GM21737 (cell line): ENCODE data around the gene MEIS1.
"Not testable (repeated sequence)": the region's sequence is repeated elsewhere in the genome, so short reads cannot be mapped to it uniquely, and the experiment has no call there.

Experiments
- ATAC-seq: cut with Tn5 transposase; IDR thresholded peaks from one replicate; pipeline ENCODE4 v1.9.1; 2021; ENCODE audit warnings: mild to moderate bottlenecking, moderate library complexity; ENCODE audit not compliant: unreplicated experiment

MEIS1 gene

DNA sequence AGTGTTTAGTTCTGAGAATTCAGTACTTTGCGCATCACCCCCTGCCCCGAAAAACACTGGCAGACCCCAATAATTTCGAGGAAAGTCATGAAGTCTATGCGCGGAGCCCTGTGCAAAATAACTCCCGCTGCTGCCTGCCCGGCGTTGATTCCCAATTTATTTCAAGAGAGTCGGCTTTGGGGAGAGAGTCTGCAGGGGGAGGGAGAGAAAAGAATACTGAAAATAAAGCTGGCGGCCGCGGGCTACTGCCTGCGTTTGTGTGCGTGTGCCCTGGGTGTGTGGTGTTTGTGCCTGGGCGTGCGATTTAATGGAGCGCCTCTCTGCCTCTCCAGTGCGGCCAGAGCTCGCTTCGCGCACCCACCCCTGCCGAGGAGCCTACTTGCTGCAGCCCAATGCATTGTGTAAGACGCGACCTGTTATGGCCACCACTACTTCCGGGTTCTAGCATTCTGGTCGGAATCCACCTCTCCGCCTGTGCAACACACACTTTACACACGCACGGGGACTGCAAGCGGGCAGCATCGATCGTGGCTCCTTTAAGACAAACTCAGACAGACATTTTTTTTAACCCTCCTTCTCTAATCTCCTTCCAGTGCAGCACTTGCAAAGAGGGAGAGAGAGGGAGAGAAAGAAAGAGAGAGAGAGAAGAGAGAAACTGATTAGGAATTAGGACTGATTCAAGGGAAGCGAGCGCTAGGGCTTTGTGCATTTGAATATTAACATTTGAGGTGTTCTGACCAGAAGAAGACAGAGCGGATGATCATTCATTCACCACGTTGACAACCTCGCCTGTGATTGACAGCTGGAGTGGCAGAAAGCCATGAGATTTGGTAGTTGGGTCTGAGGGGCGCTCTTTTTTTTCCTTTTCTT lies at the start of gene MEIS1:
TSS of gene MEIS1 (plus strand) at position 447 of the 870 bp plus-strand sequence. CDS start 732 bp downstream, outside the sequence.
- ATAC-seq: no peak

DNA sequence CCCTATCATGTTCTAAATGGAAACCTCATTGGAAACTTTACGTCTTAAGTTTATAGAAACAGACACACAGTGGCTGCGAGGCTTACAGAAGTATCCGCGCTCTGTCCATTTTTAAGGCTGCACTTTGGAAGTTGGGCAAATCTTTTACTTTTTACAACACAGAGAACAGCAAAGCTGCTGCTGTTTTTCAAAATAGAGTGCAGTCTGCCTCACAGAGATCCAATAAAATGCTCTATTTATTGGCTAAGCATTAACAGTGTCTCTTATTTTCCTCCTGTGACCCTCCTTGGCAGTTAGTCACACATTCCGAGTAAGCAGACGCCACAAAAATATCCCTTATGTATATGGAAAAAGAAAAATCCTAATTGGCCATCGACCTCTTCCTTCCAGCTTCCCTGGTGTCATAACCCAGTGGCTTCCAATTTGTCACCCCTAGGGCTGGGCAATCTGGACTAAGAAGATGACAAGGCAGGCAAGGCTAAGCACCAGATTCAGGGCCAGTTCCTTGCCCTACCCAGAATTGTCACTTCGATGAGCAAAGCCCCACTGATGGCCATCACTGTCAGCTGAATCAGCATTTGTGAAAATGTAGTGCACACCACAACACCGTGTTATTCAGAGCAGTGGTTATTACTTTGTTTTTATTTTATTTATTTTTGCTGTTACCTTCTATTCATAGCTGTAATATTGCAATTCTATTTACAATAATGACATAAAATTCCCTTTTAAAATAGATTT lies 47.7 kb upstream of the MEIS1 start:
- no peak for ATAC-seq

DNA sequence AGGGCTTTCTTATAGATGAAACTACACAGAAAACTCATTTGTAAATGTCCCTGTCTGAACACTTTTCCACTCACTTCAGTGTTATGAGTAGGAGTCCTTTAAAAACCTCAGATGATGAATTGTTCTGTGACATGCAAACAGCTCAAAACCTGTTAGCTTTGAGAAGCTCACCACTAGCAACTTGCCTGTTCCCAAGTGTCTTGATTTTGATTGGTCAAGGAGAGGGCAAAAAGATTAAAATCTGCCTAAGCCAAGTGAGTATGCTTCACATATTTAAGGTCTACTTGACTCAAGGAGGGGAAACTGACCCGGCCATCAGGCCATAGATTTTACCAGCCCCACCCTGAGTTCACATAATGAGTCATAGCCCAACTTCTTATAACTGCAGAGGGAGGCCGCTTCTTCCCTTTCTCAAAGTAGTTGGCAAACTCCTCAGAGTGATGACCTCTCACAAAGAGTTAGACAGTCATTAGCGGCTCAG lies 45.2 kb upstream of the MEIS1 start:
- no peak for ATAC-seq

- no peak for ATAC-seq
Observed at GRCh38 chr2:66390152-66390551, 44.8 kb upstream of the MEIS1 start.

DNA sequence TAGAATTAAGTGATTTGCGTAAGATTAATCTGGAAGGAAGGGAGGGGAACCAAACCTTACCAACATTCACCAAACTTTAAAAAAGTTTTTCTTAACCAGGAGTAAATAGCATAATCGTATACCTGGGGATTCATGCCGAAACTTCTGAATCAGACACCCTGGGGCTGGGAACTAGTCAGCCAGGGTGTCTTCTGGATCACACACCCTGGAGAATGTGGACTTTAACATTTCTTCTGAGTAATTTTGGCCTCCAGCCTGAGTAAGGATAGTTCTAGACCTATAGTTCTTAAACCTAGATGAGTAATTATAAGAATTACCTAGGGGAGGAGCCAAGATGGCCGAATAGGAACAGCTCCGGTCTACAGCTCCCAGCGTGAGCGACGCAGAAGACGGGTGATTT lies 44.1 kb upstream of the MEIS1 start:
- ATAC-seq: no peak

GRCh38 chr2:66391240-66391639 lies 43.7 kb upstream of the MEIS1 start:
- not testable (repeated sequence) for ATAC-seq

- ATAC-seq: no peak
Observed at GRCh38 chr2:66405473-66405872, 29.5 kb upstream of the MEIS1 start.

DNA sequence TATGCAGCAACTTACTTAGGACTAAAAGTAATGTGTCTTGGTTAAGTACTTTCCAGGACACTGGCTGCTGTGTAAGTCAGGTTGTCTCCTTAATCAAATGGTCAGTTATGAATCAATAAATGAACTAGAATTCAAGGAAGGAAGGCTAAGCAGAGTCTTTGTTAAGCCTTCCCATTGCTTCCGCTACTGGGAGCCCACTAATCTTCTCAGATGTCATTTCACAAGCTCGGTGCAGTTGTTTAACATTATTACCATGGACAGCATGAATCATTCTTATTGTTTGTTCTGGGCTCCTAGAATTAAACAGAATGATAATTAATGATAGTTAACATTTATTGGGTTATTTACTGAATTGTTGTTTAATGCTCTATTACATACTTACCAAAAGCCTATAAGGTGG lies 26.0 kb upstream of the MEIS1 start:
- ATAC-seq: no peak

DNA sequence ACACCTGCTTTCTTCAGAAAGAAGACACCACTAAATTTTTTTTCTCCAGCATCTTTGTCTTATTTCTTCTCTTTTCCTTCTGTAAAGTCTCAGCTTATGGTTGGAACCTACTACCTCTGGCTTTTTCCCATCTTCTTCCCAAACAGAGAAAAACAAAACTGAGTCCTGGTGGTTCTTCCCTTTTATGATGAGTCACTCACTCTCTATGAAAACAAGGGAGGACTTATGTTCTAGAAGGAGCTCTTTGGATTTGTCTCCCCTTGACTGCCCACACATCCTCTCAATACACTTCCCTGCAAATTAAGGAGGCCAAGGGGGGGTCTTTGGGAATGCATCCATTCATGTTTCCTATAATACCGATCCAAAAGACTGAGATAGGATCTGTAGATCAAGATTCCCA lies 22.1 kb upstream of the MEIS1 start:
- ATAC-seq: no peak

- no peak for ATAC-seq
Observed at GRCh38 chr2:66414896-66415295, 20.0 kb upstream of the MEIS1 start.

- no peak for ATAC-seq
Observed at GRCh38 chr2:66418381-66418780, 16.5 kb upstream of the MEIS1 start.

- no peak for ATAC-seq
Observed at GRCh38 chr2:66421612-66422011, 13.3 kb upstream of the MEIS1 start.

- no peak for ATAC-seq
Observed at GRCh38 chr2:66423391-66424124, 11.4 kb upstream of the MEIS1 start.

DNA sequence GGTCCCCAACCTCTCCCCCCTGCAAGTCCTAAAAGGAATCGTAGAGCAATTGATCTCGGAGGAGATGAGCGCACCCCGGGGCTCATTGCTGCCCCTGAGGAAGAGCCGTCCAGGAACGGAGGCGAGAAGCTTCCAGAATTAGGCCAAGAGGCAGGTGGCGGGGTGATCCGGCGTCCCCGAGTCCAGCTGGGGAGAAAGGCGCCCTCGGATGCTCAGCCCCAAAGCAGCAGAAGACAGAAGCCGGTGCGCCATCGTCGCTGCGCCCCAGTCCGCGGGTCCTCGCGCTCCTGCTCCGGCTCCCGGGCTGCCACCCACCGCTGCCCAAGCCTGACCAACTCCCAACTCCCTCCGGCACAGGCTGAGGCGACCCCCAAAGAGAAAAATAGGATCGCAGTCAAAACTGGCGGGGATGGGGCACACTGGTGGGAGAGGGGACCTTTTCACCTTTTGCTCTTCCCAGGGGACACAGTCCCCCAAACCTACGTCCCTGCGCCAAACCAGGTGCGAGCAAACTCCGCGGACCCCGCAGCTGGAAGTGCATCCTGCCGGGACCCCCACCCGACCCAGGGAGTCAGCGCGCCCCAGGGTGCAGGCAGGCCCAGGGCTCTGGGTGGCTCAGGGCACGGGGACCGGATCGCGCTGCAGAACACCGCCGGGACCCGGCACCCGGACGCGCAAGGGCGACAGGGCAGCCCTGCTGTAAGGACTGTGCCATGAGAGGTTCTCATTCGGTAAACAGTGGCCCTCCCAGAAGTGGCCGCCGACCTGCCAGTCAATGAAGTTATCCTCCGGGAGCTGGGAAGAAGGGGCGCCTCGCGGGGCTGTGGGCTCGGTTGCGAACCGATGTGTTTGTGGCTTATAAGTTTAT lies 8.4 kb upstream of the MEIS1 start:
- no peak for ATAC-seq

DNA sequence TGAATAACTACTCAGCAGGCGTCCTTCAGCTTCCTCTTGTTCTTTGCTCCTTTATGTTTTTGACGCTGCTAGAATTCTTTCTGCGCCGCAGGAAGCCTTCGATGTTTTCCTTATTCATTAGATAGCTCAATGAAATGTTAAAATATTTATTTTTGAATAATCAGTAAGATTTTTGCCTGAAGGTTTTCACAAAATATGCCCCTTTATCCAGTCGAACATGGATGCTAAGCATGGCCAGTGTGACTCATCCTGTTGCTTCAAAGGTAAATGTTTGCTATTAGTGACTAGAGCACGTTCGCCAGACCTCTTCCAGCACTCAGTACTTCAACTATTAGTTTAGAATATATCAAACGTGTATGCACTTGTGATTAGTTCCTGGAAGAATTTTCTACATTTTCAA lies 7.6 kb upstream of the MEIS1 start:
- ATAC-seq: no peak

- no peak for ATAC-seq
Observed at GRCh38 chr2:66428986-66429612, 5.8 kb upstream of the MEIS1 start.

DNA sequence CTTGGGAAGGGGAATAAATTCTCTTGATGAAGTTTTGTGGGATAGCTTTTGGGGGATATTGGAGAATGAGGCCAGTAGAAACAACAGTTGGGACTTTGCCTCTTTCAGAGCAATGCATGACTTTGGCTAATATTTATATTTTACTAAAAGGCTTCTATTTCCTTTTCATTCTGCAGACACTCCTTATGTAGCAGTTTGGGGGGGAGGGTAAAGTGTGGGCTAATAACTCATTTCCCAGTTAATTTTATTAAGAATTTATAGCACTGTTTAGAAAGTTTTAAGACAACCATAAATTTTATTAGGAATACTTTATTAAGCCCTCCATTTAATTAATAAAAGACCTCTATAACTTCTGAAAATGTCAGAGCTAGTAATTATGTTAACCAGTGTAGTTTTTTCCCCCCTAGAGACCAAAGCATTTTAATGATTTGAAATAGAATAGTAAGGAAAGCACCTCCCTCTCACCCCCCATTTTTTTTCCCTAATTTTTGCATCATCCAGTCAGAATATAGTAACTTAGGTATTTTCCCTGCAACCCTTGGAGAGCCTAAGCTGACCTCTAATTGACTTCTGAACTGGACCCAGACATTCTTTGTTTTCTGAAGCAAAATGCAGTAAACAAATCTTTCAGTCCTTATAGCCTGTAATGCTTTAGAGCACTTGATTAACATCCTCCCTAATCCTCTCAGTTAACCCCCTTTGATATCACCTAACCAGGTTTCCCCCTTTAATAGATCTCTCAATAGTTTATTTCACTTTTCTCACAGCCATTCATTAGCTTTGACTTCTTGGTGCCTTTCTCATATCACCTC lies 5.0 kb upstream of the MEIS1 start:
- ATAC-seq: no peak

DNA sequence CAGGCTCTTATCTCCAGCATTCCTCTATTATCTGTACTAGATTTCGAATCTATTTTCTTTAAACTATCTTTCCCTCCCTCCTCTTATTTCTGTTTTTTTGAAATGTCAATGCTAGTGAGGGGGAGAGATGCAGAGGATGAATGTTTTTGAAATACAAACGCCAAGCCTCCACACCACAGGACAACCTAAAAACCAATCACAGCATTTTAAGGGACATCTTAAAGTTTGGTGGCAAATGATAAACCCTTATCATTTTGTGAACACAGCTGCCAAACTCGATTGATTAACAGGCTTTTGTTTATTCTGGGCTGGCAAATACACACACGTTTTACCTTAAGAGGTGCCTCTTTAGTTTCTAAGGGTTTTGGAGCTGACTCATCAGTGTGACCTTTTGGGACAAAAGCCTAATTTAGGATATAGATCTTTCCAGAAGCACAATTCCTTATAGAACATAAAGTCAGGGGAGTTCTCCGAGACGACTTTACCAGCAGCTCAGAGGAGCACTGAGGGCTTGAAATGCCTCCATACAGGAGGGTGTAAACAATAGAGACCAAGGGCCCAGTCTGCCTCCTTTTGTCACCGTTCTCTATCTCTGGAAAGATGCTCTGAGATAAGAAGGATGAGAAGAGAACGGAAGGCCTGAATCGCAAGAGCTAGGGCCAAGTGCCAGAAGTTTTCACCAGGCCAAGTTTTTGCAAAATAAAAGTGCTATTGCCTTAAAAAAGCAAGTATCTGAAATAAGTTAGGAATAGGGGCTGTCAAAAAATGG lies 4.2 kb upstream of the MEIS1 start:
- ATAC-seq: no peak
